Globus pallidus (tissue), 1 donor: Measurements from ENCODE around the gene ZNF165.
"Not testable (repeated sequence)": the region's sequence is repeated elsewhere in the genome, so short reads cannot be mapped to it uniquely, and the experiment has no call there.

Experiments used
- DNase-seq: peaks from one replicate; pipeline ENCODE4 v3.0.0-alpha.2; 2015; ENCODE audit warnings: low spot score

The ZNF165 gene

DNA sequence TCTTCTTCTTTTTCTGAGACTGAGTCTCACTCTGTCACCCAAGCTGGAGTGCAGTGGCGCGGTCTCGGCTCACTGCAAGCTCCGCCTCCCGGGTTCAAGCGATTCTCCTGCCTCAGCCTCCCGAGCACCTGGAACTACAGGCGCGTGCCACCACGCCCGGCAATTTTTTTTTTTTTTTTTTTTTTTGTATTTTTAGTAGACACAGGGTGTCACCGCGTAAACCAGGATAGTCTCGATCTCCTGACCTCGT, at the start of gene ZNF165:
TSS of gene ZNF165 (plus strand) at position 188 of the 250 bp plus-strand sequence. CDS start 4,913 bp downstream, outside the sequence.
- not testable (repeated sequence) for DNase-seq

DNA sequence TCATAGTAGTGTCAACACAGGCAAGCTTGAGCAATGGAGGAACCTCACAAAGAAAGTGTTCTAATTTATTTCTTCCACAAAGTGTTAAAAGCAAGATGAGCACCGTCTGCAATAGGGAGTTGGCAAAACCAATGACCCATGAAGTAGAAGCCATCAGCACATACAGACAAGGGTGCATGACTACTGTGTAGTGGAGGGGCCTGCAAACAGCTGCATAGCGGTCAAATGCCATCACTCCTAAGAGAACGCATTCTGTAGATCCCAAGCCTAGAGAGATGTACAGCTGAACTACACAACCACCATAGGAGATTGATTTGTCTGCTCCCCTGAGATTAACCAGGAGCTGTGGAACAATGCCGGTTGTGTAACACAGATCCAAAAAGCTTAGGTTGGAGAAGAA, 26.8 kb upstream of the ZNF165 start:
- no peak for DNase-seq

DNA sequence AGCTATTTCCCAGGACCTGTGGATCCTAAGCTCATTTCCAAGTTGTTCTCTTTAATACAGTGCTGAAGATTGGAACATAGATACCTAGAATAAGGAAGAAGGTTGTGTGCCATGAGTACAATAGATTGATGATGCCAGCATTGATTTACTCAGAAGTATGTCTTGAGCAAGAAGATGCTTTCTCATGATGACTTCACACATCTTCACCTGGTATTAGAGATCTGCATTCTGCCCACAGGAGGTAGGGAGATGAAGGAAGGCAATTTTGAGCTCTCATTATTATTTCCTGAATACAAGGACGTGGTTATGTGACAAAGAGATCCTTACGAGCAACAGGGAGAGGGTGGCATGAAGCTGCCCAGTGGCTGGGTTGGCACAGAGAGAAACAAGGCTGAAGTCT, 20.0 kb upstream of the ZNF165 start:
- DNase-seq, result no peak

DNA sequence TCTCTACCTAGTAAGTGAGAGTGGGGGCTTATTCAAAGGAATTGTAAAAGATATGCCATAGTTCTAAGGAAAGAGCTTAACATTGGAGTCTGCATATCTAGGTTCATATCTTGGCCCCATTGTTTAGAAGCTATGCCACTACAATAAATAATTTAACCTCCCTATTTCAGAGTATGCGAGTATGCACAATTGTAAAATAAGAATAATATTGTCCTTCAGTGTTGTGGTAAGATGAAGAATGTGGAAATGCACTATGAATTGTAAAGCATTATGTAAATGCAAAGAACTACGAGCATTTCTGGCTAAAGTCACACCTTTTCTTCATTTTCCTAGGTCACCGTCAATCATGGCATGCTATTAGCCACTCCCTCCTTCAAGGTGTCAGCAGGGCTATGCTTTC, 16.1 kb upstream of the ZNF165 start:
- DNase-seq, result no peak

DNA sequence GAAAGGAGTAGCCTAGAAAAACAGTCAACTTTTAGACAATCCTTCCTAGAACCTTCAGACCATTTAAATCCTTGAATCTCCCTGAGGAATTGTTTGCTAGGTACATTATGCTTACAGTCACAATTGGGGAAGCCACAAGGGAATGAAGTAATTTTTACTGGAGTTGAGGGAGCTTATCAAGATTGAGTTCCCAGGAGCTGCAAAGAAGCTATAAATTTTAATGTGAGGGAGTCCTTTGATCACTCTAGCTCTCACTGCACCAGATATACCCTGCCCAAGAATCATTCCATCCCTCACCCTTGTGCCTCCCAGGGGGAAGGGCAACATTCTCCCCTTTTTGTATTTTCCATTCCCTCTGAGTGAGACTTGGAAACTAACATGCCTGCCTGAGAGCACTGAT, 12.3 kb upstream of the ZNF165 start:
- DNase-seq, result no peak

DNA sequence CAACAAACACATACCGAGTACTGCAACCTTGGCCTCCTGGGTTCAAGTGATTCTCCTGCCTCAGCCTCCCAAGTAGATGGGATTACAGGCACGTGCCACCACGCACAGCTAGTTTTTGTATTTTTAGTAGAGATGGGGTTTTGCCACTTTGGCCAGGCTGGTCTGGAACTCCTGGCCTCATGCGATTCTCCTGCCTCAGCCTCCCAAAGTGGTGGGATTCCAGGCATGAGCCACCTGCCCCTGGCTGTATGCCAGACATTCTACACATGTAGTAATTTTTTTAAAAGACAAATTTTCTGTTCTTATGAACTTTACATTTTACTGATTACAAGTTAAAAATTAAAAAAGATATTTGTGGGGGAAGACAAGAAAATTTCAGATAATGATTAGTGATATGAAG, 9.4 kb upstream of the ZNF165 start:
- not testable (repeated sequence) for DNase-seq

DNA sequence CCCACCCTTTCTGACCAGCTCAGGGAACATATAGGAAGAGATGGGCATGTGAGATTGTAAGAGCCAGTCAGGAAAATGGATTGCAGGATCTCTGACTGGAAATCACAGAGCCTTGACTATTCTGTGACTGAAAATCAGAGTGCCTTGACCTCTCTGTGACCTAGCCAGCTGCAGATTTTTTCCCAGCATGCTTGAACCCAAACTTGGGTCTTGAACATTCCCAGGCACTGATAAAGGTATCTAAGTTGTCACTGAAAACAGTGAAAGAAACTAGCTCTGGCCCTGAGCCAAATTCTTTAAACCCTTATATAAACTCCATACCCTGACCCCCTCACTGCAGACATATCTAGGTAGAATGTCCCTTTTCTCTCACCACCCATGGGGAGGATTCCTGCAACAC, 2.3 kb upstream of the ZNF165 start:
- no peak for DNase-seq

DNA sequence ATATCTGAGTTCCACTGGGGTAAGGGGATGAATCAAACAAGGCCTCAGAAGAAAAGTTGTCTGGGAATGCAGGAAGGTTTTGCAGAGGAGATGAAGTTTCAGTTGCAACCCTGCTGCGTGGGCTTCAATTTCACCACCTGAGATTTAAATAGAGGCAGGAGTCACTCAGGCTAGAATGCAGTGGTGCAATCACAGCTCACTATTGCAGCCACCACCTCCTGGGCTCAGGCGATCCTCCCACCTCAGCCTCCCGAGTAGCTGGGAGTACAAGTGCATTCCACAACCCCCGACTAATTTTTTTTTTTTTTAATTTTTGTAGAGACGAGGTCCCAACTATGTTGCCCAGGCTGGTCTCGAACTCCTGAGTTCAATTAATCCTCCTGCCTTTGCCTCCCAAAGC, 1.5 kb upstream of the ZNF165 start:
- DNase-seq, result no peak

DNA sequence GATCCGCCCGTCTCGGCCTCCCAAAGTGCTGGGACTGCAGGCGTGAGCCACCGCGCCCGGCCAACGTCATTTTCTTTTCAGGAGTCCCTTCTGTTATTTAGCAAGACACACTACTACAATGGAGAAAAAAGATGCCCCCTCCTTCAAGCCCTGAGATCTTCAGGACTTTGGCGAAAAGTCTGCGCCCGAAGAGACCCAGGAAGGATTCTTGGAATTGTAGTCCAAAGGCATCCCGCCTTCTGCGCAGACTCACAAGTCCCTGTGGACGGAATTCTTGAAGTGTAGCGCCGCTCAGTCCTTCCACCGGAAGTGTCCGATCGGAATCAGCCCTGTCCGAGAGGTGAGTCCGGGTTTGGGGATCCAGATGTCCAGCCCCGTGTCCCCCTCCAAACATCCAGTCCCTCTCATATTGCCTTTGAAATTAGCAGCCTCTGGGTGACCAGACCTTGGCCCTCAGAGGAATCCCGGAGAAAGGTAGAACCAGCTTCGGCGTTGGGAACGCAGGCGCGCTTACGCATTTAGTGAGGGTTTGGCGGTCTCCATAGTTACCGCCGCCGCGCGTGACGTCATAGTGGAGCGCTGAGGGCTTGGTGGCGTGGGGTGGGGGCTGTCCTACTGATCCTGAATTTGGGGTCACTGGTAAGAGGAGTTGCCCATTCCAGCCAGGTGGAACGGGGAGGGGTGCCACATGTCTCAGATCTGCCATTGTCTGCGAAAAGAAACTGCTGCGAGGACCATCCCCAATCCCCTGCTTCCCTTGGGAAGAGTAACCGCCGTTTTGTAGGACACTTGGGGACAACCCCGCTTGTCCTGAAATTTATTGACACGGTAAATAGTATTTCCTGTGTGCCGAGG, 490 bp downstream of the ZNF165 start:
- peak; percentile 93 for DNase-seq

DNA sequence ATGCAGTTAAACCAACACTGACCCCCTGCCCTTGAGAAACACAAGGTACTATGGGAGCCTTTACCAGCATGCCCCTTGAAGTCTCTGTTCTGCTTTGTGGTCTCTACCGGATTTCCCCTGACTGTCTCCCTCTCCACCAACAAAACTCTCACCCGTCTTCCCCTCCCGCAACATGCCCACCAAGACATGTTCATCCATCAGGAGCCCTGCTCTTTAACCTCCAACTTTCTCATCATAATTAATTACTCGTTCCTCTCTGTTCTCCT, 1.1 kb downstream of the ZNF165 start:
- no peak for DNase-seq

DNA sequence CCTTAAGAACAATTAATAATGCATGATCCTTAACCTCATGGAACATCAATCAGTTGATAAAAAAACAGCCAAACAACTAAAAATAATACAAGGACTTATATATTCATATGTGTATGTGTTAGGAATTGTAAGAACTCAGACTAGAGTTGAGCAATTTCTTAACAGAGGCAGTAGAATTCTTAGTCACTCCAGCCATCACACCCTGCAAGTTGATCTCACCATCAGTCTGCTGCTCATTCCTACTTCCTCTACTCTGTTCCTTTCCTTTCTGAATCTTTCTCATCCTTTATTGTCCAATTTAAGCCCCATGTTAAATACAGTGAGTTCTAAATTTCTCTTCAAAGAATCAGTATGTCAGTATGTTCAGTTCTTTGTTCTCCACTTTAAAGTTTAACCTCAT, 2.6 kb downstream of the ZNF165 start:
- no peak for DNase-seq

DNA sequence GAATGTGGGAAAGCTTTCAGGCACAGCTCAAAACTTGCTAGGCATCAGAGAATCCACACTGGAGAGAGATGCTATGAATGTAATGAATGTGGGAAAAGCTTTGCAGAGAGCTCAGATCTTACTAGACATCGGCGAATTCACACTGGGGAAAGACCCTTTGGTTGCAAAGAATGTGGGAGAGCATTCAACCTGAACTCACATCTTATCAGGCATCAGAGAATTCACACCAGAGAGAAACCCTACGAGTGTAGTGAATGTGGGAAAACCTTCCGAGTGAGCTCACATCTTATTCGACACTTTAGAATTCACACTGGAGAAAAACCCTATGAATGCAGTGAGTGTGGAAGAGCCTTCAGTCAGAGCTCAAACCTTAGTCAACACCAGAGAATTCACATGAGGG, 8.7 kb downstream of the ZNF165 start:
- DNase-seq, result no peak

DNA sequence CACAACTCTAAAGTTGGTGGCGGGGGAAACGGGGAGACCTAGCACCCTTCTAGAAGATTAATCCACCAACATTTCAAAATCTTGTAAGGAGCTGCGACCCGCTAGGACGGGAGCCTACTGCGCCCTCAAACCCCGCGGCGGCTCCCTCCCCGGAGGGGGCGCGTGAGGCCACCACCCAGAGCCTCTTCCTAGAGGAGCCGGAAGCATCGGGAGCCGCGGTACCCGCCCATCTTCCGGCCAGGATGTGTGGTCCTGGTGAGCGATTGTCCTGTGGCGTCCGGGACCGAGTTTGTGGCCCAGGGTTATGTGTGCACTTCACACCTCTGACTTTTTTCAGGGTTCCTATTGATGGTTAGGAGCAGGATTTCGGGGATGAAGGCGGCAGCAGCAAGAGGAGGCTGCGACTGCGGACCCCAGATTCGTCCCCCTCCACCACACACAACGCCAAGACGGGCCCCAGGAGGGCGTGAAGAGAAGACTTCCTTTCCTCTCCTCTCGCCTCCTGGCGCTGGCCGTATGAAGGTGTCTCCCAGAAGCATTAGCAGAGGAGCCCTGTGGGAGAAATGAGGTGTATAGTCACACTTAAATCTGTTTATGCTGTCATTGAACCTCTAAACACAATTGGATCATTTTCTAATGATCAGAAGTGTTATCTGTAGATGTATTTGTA, 10.7 kb downstream of the ZNF165 start:
- peak; percentile 18 for DNase-seq

DNA sequence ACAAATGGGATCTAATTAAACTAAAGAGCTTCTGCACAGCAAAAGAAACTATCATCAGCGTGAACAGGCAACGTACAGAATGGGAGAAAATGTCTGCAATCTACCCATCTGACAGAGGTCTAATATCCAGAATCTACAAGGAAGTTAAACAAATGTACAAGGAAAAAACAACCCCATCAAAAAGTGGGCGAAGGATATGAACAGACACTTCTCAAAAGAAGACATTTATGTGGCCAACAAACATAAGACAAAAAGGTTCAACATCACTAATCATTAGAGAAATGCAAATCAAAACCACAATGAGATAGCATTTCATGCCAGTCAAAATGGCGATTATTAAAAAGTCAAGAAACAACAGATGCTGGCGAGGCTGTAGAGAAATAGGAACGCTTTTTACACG, 21.9 kb downstream of the ZNF165 start:
- not testable (repeated sequence) for DNase-seq

DNA sequence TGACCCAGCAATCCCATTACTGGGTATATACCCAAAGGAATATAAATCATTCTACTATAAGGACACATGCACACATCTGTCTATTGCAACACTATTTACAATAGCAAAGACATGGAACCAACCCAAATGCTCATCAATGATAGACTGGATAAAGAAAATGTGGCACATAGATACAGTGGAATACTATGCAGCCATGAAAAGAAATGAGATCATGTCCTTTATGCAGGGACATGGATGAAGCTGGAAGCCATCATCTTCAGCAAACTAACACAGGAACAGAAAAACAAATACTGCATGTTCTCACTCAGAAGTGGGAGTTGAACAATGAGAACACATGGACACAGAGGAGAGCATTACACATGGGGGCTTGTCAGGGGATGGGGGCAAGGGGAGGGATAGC, 22.3 kb downstream of the ZNF165 start:
- not testable (repeated sequence) for DNase-seq

DNA sequence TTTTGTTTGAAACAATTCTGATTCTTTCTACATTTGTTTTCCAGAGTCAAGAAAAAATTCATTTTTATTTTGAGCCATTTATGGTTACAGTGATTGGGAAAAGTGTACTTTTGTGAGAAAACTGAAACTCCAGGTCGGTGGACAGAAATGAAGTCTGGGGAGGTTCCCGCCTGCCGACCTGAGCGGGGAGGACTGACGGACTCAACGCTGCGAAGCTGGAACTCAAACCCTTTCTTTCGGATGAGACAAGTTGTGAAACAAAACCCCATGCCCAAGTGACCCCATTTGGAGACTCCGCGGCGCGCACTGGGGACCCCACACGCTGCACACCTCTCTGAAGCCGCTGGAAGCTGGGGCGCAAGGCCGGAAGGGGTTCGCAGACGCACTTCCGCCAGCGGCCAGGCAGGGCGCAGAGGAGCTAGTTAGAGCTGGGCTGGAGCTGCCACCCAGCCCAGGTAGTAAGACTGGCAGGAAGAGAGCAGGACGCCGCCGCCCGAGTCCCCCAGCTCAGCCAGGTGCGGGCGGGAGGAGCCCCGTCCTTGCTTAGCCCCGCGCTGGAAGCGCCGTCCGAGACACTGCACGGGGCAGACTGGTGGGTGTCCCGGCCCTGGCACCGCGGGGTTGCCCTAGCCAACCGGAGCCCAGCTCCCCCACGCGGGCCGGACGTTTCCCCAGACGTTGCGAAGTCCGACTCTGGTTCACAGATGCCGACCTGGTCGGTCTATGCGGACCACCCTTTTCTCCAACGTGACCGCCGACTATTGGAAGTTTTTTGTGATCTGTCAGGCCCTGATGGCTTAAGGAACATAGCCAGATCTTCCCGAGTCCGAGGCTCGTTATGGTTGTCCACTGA, 24.2 kb downstream of the ZNF165 start:
- peak; percentile 85 for DNase-seq

DNA sequence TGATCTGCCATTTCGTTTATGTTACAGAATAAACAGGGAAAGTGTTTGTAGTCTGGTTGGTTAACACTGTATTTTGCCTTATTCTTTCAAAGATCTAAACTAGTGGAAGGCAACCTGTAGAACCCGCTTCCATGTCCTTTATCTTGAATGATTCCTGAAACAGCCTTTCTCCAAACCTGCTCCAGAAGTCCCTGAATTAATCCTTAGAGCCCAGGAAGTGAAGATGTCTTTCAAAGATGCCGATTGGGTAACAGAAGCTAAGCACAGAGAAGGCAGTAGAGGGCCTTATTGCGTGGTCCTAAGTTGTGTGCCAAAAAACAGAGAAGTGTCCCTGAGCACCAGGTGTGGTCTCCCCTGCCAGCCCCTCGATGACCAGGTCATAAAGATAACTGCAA, 24.9 kb downstream of the ZNF165 start:
- DNase-seq, result peak; percentile 24

DNA sequence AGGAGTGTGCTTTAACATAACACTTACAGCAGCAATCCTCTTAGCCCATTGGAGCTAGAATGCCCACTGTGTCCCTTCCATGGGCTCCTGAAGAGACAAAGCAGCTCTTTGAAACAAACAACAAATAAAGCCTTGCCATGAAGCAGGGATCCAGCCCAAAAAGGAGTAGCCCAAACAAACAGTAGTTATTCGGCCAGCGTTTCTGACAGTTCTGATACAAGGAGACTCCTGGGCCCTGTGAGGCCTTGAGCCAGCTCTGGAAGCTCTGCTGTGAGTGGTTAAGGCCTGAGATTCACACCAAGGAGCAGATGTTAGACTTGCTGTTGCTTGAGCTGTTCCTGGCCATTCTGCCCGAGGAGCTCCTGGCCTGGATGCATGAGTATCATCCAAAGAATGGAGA, 27.1 kb downstream of the ZNF165 start:
- peak; percentile 80 for DNase-seq

DNA sequence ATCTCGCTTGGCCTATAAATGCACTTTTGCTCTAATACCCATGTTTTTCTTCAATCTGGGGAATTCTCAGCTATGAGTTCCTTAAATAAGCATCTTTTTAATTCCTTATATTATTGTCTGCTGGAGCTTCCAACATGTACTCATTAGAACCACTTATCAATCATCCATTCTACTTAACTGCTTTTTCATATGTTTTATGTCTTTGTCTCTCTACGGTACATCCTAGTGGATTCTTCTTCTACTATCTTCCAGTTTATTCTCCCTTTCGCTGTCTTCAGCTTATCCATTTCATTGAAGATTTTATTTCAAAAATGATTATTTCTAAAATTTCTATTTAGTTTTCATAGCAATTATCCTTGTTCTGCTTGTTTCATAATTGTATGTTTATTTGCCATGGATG, 31.6 kb downstream of the ZNF165 start:
- no peak for DNase-seq

DNA sequence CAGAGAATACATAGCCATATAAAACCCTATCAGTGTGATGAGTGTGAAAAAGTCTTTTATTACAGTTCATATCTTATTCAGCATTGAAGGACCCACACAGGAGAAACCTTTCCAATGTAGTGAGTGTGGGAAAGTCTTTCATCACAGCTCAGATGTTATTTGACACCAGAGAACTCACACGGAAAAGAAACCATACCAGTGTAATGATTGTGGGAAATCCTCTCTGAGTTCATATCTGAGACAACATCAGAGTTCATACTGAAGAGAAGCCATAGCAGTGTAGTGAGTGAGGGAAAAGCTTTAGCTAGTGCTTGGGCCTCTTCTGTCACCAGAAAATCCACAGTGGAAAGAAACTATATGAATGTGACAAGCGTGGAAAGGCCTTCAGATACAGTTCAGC, 35.4 kb downstream of the ZNF165 start:
- DNase-seq, result no peak

DNA sequence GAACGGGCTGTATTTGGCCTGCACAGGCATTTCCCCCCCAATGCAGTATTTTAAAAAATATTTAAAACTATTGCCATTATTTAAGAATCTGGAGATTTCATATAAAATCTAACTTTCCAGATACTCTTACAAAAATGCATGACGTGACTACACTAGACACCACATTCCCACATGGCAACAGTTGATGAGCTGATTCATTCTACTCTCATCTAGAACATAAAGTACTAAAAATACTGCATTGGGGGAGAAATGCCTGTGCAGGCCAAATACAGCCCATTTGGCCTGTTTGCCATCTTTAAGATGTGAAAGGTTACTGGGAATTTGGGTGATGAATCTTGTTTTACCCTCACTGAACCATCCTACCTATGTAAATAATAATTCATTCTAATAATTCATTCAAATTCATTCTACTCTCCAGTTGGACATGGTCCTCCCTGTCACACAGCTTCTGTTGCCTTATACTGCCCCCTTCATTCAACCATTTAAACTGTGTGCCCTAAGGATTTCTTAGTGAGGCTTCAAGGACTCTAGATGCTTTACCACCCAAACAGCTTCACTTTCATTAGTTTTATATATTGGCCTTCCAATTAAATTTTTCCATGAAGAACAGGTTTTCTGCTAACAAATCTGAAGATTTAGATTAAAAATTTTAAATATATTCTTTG, 37.1 kb downstream of the ZNF165 start:
- DNase-seq, result no peak

DNA sequence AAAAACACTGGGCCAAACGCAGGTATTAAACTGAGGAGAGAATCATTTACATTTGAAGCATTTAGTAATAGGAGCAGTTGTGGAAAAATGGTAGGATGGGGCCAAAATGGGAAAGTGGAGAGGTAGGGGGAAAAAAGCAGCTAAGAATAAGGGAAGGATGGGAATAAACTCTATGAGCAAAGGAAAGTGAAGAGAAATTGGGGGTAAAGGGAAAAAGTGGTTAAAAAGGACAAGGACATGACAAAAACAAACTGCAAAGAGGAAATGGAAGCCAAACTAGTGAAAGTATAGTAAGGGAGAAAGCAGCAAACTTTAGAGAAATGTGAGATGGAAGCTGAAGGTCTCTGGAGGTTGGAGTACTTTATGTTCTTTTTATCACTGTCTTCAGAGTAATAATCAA, 37.8 kb downstream of the ZNF165 start:
- DNase-seq, result no peak

DNA sequence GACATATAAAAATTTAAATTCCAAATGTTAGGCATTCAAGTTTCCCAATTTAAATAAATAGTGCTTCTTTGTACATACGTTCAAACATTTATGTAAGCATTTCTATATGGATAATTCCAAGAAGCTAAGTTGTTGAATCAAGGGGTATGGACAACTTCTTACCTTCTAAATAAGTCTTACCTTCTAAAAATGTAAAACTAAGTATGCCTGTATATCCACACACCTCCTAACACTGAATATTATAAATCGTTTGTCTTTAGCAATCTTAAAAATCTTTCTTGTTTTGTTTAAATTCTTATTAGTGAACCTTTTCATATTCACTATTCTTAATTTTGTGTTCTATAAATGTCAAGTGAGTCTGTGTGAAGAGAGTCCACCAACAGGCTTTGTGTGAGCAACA, 41.5 kb downstream of the ZNF165 start:
- no peak for DNase-seq
